ENCODE results near the gene ASTN2.

DNA sequence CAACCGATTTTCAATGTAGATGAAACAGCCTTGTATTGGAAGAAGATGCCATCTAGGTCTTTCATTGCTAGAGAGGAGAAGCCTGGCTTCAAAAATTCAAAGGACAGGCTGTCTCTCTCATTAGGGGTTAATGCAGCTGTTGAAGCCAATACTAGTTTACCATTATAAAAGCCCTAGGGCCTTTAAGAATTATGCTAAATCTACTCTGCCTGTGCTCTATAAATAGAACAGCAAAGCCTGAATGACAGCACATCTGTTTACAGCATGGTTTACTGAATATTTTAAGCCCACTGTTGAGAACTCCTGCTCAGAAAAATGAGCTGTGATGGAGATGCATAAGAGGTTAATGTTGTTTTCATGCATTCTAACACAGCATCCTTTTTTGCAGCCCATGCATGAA, 539.3 kb downstream of the ASTN2 start:
- TF ChIP-seq YY1 (IDR thresholded peaks at IDR 0.05; ENCODE audit: insufficient read depth, insufficient read length) (no peak), SUZ12 (IDR thresholded peaks at IDR 0.05; ENCODE audit: extremely low read depth, insufficient read depth, insufficient read length) (no peak)

Data from NT2/D1 (cell line).